ENCODE data around the gene GBX2. TPM values are rescaled to one million over a fixed set of nuclear protein-coding genes. Genes with fewer than 3 reads are reported as not detected.

The GBX2 gene
- total RNA-seq, 2 donors from 2014 or later, result not detected

Other genes starting within 250 kb of the GBX2 start
- 1 to 10 TPM; 1.9 to 7.6 TPM for gene ASB18, start 96.0 kb upstream of the GBX2 start, total RNA-seq

Measured in right atrium auricular region (tissue), 2 donors.